Mucosa of descending colon (tissue), 3 donors: ENCODE data around the gene HELT. TPM values are rescaled to one million over a fixed set of nuclear protein-coding genes. Genes with fewer than 3 reads are reported as not detected.
"Not testable (repeated sequence)": the region's sequence is repeated elsewhere in the genome, so short reads cannot be mapped to it uniquely, and the experiment has no call there.

Source experiments
- ATAC-seq: fragments of 200-7000 bp; cut with Tn5 transposase; one replicate; pipeline ENCODE4 v1.9.1; 2020; ENCODE audit warnings: mild to moderate bottlenecking, moderate library complexity
- DNase-seq, 3 donors: peaks; one replicate each; pipeline ENCODE4 v3.0.0-alpha.2; 2020
- H3K36me3 ChIP-seq: fragments of 200-600 bp; one replicate; pipeline ENCODE4 v1.8.0; 2021; ENCODE audit warnings: low read depth, mild to moderate bottlenecking
- H3K4me1 ChIP-seq: fragments of 200-600 bp; one replicate; pipeline ENCODE4 v1.8.0; 2021; ENCODE audit warnings: low read depth, mild to moderate bottlenecking
- H3K4me3 ChIP-seq: fragments of 200-600 bp; one replicate; pipeline ENCODE4 v1.8.0; 2021; ENCODE audit warnings: mild to moderate bottlenecking
- H3K9me3 ChIP-seq: fragments of 200-600 bp; one replicate; pipeline ENCODE4 v1.8.0; 2021; ENCODE audit warnings: mild to moderate bottlenecking
- intact Hi-C, 2 donors: fragments of 100-400 bp; cut with DNase I in 1 of 2; cut with micrococcal nuclease in 1 of 2; formaldehyde crosslinking; loops; one replicate each; pipeline versions ENCODE4 v1.11.0 to v1.11.1; 2022; cut with DNase I, micrococcal nuclease
- long read RNA-seq, 2 donors: library from polyadenylated mRNA; unstranded; transcript quantifications; one replicate each; pipeline ENCODE4 v2.0.0, GENCODE V29; 2019 to 2021
- total RNA-seq, 3 donors: library from RNA; stranded (reverse); fragmentation: NEBNext Ultra II Directional in 2 of 3; extraction: Animal tissue kit (Norgen Biotek cat#: 25700) in 2 of 3; gene quantifications; one replicate each; pipeline versions ENCODE4 v1.2.1 to v1.2.4, GENCODE V29; 2021 to 2023
- TF ChIP-seq, protein P1 (sequence below): fragments of 200-600 bp; IDR thresholded peaks from one replicate; pipeline ENCODE4 v1.8.0; 2022; ENCODE audit warnings: antibody characterized with exemption, mild to moderate bottlenecking
- donor health status: DM: no; HTN: no; CAD: no; lungs with moderate emphysema.
- donor health status: DM: no; HTN: no; CAD: no.
- donor health status: DM: no; HTN: yes; CAD: no.

Gene HELT, protein sequence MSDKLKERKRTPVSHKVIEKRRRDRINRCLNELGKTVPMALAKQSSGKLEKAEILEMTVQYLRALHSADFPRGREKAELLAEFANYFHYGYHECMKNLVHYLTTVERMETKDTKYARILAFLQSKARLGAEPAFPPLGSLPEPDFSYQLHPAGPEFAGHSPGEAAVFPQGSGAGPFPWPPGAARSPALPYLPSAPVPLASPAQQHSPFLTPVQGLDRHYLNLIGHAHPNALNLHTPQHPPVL
- total RNA-seq = not detected
- long read RNA-seq, donor 1 = 0 reads
- long read RNA-seq, donor 2 = 0 reads

GRCh38 chr4:185017964-185018772 lies at the start of gene HELT:
Gene HELT, plus strand, starts transcription at chr4:185018490. Its CDS starts 439 bp downstream, at chr4:185018929.
- ATAC-seq (no peak), DNase-seq (no peak)
- no peaks in the 10 kb centered on the region for H3K9me3 ChIP-seq
- TF ChIP-seq, protein P1, sequence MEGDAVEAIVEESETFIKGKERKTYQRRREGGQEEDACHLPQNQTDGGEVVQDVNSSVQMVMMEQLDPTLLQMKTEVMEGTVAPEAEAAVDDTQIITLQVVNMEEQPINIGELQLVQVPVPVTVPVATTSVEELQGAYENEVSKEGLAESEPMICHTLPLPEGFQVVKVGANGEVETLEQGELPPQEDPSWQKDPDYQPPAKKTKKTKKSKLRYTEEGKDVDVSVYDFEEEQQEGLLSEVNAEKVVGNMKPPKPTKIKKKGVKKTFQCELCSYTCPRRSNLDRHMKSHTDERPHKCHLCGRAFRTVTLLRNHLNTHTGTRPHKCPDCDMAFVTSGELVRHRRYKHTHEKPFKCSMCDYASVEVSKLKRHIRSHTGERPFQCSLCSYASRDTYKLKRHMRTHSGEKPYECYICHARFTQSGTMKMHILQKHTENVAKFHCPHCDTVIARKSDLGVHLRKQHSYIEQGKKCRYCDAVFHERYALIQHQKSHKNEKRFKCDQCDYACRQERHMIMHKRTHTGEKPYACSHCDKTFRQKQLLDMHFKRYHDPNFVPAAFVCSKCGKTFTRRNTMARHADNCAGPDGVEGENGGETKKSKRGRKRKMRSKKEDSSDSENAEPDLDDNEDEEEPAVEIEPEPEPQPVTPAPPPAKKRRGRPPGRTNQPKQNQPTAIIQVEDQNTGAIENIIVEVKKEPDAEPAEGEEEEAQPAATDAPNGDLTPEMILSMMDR = no peak
- H3K4me3 ChIP-seq = no peak within 1 kb of the TSS
- H3K4me1 ChIP-seq = peaks cover 3% of the 10 kb centered on the region
- intact Hi-C loops = no loop called here
- H3K36me3 ChIP-seq = no peaks in the 10 kb centered on the region

DNA sequence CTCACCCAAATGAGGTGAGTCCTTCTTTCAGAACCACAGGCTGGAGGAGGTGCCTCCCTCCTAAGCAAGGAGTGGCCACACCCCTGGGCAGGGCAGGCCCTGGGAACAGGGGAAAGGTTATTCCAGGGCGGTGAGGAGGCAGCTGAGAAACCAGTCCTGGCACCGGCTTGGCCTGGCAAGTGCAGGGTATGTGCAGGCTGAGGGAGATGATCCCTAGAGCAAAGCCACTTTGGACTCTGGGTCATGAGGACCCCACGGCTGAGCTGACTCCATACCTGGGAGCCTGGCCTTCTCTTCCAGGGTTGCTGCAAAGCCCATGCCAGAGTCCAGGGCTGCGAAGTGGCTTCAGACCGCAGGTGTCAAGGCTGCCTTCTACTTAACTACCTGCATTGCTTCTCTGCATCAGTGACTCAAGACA lies 49.5 kb upstream of the HELT start:
- H3K9me3 ChIP-seq = no peaks in the 10 kb centered on the region
- peaks cover 8% of the 10 kb centered on the region for H3K4me1 ChIP-seq
- no peak overlapping the region for H3K4me3 ChIP-seq
- TF ChIP-seq, protein P1 = no peak
- H3K36me3 ChIP-seq = no peaks in the 10 kb centered on the region
- intact Hi-C loops = no loop called here
- ATAC-seq (peak; percentile 100), DNase-seq (peak; percentile 88 to 93 (median 91))

- Histone ChIP-seq H3K9me3 (no peaks in the 10 kb centered on the region), H3K4me1 (peaks cover 8% of the 10 kb centered on the region), H3K4me3 (no peak overlapping the region), H3K36me3 (no peaks in the 10 kb centered on the region)
- intact Hi-C loops = no loop called here
- DNase-seq (no peak), ATAC-seq (no peak)
- TF ChIP-seq, protein P1 = no peak
Observed at GRCh38 chr4:184969610-184970009, 48.7 kb upstream of the HELT start.

- Histone ChIP-seq H3K36me3 (no peaks in the 10 kb centered on the region), H3K4me3 (no peak overlapping the region), H3K9me3 (no peaks in the 10 kb centered on the region), H3K4me1 (peaks cover 8% of the 10 kb centered on the region)
- DNase-seq (no peak), ATAC-seq (no peak)
- intact Hi-C loops = no loop called here
- TF ChIP-seq, protein P1 = no peak
Observed at GRCh38 chr4:184972991-184973390, 45.3 kb upstream of the HELT start.

DNA sequence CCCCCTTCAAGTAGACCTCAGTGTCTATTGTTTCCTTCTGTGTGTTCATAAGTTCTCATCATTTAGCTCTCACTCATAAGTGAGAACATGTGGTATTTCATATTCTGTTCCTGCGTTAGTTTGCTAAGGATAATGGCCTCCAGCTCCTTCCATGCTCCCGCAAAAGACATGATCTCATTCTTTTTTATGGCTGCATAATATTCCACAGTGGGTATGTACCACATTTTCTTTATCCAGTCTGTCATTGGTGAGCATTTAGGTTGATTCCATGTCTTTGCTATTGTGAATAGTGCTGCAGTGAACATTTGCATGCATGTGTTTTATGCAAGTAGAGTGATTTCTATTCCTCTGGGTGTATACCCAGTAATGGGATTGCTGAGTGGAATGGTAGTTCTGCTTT lies 41.9 kb upstream of the HELT start:
- H3K4me1 ChIP-seq, H3K4me3 ChIP-seq, intact Hi-C loops, DNase-seq, H3K36me3 ChIP-seq, ATAC-seq, H3K9me3 ChIP-seq: not testable (repeated sequence)

DNA sequence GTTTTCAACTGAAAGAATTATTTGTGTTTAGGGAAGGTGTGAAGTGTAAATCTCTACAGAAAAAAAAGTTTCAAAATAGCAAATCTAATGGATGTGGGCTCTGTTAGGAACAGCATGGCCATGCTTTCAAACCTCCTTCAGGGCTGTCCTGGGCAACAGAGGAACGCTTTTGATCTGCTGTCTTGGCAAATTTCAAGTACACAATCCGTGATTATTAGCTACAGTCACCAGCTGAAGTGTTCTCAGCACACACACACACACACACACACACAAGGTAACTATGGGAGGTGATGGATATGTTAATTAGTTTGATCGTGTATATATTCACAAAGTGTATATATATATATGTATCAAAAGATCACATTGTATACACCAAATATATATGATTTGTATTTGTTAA lies 40.5 kb upstream of the HELT start:
- TF ChIP-seq, protein P1 = no peak
- DNase-seq (no peak), ATAC-seq (no peak)
- Histone ChIP-seq H3K4me1 (no peaks in the 10 kb centered on the region), H3K36me3 (no peaks in the 10 kb centered on the region), H3K9me3 (no peaks in the 10 kb centered on the region), H3K4me3 (no peak overlapping the region)
- intact Hi-C loops = no loop called here
